OCI-M1 (cell line): Measurements from ENCODE around the gene SLX4IP.

Experiments used
- DNase-seq: peaks from one replicate; lab custom pipeline; 2025; lab: John Stamatoyannopoulos, UW

The SLX4IP gene

GRCh38 chr20:10466325-10466724 lies 31.2 kb downstream of the SLX4IP start:
- DNase-seq: no peak

DNA sequence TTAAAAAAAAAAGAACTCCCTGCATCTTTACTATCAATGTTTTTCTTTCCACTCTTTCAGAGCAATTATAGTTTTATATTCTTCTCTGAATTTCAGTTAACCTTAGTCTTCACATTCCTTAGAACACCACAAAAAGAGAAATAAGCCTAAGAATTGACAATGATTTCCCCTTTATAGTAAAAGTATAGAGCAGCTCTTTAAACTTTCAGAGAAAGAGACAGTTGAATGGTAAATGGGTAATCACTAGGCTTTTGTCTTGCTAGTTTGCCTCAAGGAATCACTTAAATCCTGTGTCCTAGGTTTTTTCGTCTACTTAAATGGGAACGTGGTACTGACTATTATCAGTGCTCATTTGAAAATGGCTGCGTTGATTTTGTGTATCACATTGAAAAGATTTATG lies 31.8 kb downstream of the SLX4IP start:
- DNase-seq: no peak

DNA sequence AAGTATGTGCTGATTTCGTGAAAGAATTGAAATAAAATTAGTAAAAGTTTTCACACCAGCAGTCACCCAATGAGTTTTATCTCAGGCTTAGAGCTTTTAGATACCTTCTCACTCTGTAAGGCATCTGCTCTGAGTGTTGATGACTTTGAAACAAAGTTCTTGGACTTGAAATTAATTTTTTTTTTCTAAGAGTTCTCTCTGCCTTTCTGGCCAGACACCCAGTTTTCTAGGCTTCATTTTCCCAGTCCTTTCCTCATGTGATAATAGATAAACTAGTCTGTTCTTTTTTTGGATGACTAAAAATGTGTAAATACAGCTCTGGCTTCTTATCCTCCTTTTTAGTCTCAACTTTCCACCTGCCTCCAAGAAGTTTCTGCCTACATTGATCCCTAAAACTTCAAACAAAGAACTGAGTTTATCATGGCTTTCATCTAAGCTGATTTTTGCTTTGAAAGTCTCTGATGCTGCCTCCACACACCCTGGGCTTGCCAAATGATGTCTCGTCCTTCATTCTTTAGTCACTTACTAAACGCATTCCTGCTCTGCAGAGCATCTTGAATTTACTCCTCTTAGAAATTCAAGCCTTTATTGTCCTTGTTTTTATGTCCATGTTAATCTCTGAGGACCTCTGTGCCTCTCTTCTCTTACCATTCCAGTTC lies 32.7 kb downstream of the SLX4IP start:
- no peak for DNase-seq

- no peak for DNase-seq
These were observed 33.3 kb downstream of the SLX4IP start for GRCh38 chr20:10468340-10468845.

- DNase-seq: no peak
These were observed 34.0 kb downstream of the SLX4IP start for GRCh38 chr20:10469056-10469455.

DNA sequence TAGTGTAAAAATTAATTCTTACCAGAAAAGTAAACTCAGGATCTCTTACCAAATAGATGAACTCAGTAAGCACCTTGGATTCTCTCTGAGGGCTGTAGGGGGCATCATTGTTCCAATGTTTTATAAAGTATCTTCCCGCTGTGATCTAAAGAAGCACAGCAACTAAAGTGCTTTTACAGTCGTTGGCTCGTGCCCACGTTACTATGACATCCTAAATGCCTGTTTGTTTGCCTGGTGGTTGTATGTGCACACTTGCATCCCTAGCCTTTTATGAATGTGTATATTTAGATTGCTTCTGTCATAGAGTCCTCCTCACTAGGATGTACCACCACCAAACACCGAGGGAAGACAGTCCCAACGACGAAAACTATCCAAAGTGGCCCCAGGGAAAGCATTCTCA lies 34.5 kb downstream of the SLX4IP start:
- peak; percentile 85 for DNase-seq

DNA sequence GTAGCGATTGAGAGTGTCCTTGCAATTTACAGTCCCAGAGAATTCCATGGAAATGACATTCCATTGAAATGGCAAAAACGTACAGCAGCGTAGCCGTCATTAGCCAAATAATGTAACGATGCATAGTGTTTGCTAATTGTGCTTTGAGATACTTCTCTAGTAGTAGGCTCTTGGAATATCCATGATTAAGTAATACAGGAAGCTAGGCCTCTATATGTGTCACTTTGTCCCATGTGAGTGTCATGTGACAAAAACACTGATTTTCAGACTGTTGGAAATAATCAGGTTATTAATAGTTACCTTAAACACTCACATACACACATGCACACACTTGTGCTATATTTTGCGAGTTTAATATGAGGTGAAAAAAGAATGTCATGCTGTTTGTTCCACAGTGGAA lies 35.2 kb downstream of the SLX4IP start:
- DNase-seq: no peak

GRCh38 chr20:10472871-10473270 lies 37.8 kb downstream of the SLX4IP start:
- no peak for DNase-seq

- no peak for DNase-seq
These were observed 39.6 kb downstream of the SLX4IP start for GRCh38 chr20:10474606-10475184.

- no peak for DNase-seq
These were observed 40.1 kb downstream of the SLX4IP start for GRCh38 chr20:10475225-10475624.

- DNase-seq: peak; percentile 81
These were observed 41.2 kb downstream of the SLX4IP start for GRCh38 chr20:10476319-10476724.

DNA sequence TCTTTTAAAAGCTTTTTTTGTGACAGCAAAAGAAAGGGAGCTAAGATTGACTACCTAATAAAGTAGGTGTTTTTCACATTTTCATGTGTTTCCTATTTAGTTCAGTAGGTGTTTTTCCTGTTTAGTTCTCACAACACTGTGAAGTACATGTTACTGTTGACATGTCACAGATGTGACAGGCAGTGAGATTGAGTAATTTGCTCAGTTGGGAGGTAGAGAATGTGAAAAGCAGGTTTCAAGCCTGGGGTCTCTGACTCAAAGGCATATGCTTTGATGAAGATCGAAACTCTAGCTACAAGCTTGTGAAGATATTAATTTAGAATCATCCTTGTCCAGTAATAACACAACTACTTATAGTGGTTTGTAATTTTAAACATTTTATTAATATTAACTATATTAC lies 43.1 kb downstream of the SLX4IP start:
- no peak for DNase-seq

DNA sequence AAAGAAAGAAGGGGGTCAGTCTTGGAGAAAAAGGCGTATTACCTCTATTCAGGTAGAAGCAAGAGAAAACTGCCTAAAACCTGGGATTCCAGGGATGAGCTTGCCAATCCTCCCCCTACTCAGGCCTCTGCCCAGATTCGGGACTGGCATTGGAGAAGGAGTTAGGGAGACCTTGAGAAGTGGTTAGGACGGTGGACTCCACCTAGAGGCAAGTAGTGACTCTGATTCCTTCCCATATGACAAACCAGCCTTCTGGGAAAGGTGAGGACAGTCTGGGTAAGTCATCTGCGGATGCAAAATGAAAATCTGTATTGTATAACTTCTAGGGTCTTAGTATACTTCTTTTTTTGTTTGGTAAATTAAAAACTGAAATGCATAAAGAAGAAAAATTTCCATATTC lies 43.8 kb downstream of the SLX4IP start:
- DNase-seq: no peak

DNA sequence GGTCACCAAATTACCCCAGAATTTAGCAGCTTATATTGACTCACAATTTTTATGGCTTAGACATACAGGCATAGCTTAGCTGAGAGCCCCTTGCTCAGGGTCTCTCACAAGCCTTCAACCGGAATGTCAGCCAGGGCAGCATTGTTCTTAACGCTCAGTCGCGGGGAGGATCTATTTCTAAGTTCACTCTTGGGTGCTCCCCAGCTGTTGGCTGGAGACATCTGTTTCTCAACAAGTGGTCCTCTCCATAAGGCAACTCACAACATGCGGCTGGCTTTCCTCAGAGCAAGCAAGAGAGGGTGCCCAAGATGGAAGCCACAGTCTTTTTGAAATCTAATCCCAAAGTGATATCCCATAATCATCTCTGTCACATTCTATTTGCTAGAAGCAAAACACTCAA lies 46.6 kb downstream of the SLX4IP start:
- DNase-seq: no peak

GRCh38 chr20:10483691-10484090 lies 48.6 kb downstream of the SLX4IP start:
- no peak for DNase-seq

- no peak for DNase-seq
These were observed 52.3 kb downstream of the SLX4IP start for GRCh38 chr20:10487142-10488136.

- DNase-seq: no peak
These were observed 53.4 kb downstream of the SLX4IP start for GRCh38 chr20:10488534-10488933.

GRCh38 chr20:10489853-10490252 lies 54.7 kb downstream of the SLX4IP start:
- no peak for DNase-seq

DNA sequence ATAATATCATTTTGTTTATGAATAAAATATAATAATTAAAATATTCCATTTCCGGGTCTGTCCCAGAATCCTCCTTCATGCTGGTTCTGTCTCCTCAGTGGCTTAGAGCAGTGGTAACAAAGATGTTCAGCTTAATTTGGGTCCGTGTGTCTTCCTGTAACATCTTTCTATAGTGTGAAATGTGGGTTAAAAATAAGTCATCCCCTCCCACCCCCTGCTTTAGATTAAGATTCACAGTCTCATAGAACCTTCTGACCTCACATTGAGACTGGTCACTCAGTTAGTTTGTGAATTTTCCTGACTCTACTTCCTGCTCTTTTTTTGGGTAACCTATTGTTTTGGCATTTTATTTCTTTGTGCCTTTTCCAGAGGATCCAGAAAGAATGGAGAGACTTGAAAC lies 55.2 kb downstream of the SLX4IP start:
- no peak for DNase-seq

GRCh38 chr20:10490706-10491105 lies 55.6 kb downstream of the SLX4IP start:
- DNase-seq: no peak

DNA sequence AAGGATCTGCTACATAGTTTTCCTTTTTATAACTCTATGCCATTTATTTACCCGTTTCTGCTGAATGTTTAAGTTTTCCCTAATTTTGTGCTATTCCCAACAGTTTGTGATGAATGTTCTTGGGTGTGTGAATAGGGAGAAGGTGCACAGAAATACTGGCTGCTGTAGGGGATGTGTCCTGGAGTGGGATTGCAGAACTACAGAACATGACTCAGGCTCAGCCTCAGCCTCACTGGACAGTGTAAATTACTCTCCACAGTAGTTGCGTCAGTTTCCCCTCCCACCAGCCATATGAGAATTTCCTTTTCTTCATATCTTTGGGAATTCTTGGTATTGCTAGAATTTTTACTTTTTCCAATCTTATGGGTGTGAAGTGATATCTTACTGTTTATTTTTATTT lies 57.0 kb downstream of the SLX4IP start:
- DNase-seq: peak; percentile 73

DNA sequence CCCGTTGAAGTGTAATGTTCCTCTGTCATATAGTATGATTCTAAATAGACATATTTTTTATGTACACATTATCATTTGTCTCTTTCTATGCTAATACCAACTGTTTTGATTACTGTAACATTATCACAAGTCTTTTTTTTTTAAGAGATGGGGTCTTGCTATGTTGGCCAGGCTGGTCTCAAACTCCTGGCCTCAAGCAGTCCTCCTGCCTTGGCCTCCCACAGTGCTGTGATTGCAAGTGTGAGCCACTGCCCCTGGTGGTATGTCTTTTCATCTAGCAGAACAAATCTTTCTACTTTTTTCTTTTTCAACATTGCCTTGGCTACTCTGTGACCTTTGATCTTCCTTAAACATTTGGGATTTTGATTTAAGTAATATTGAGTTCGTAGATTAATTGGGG lies 57.7 kb downstream of the SLX4IP start:
- peak; percentile 42 for DNase-seq

DNA sequence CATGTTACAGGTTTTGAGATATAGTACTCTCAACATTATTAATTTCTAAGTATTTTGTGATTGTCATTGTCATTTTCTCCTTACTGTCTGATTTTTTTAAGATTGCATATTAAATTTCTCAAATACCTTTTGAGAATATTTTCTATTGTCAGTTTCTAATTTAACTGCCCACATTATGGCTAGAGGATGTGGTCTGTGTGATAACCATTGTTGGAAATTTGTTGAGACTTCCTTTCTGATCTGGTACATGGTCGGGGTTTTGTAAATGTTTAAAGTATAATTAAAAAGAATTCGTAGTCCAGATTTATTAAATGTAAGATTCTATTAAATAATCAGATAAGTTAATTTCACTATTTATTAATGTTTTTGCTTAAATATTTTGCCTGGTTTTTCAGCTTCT lies 60.1 kb downstream of the SLX4IP start:
- peak; percentile 61 for DNase-seq
